Camera-type eye (tissue), 1 donor: ENCODE results near the gene SEC23A. TPM values are rescaled to one million over a fixed set of nuclear protein-coding genes. Genes with fewer than 3 reads are reported as not detected.

Experiments
- total RNA-seq: library from RNA; depleted of rRNA; stranded (reverse); fragments of >200 nt; gene quantifications from one replicate; pipeline ENCODE4 v1.2.3, GENCODE V29; 2014

SEC23A gene
- total RNA-seq, result 152 TPM

GRCh38 chr14:39102969-39103957, at the start of gene SEC23A:
Gene SEC23A (minus strand): TSS chr14:39103235. CDS start chr14:39096118, 7,117 bp downstream.

GRCh38 chr14:39114073-39114838, 11.2 kb upstream of the SEC23A start, which contains the start of gene GEMIN2:
Gene GEMIN2 (plus strand): TSS chr14:39114323. CDS start chr14:39114339, 16 bp downstream.

Other genes starting within 250 kb of the SEC23A start
- 35.5 TPM for gene GEMIN2, start 11.1 kb upstream of the SEC23A start, total RNA-seq
- 63.0 TPM for gene TRAPPC6B, start 67.1 kb upstream of the SEC23A start, total RNA-seq
- gene PNN, start 72.0 kb upstream of the SEC23A start, total RNA-seq, result 71.7 TPM
- gene MIA2, start 130.7 kb upstream of the SEC23A start, total RNA-seq, result 34.1 TPM